WTC11 (cell line): Measurements from ENCODE around the gene CORO7.

ENCODE experiments used
- JAZF1 ChIP-seq: fragments of 250-450 bp; sonication (Bioruptor Pico); IDR thresholded peaks from 2 replicates; pipeline ENCODE4 v1.9.0; 2021; ENCODE audit warnings: moderate library complexity, mild to moderate bottlenecking, inconsistent platforms
- NR3C1 ChIP-seq: sonication (generic); formaldehyde crosslinking; conservative IDR thresholded peaks from 2 replicates; pipeline ENCODE4 v1.8.1; 2023; ENCODE audit warnings: low read depth, mild to moderate bottlenecking, missing genetic modification reagents
- SP1 ChIP-seq: sonication (generic); formaldehyde crosslinking; conservative IDR thresholded peaks from 2 replicates; pipeline ENCODE4 v1.8.1; 2022; ENCODE audit warnings: missing genetic modification reagents
- TF ChIP-seq, protein P1 (sequence below): fragments of 200-600 bp; IDR thresholded peaks from 2 replicates; pipeline ENCODE4 v1.8.0; 2022; ENCODE audit warnings: antibody characterized with exemption

DNA sequence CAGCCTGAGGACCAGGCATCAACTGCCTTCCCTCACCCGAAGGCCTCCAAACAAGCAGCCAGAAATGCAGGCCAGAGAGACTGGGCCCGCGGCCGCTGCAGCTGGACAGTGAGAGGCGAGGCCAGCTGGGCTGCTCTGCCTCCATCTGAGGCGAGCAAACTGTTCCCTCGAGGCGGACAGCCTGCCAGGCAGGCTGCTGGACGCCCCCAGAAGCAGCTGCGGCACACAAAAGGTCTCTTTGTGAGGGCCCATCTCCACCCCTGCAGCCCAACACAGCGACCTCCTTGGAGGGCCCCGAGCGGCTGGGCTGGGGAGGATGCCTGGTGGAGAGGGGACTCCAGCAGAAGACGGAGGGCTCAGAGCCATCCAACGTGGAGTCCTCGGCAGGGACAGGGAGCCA, 4.7 kb downstream of the CORO7 start:
- TF ChIP-seq, protein P1, sequence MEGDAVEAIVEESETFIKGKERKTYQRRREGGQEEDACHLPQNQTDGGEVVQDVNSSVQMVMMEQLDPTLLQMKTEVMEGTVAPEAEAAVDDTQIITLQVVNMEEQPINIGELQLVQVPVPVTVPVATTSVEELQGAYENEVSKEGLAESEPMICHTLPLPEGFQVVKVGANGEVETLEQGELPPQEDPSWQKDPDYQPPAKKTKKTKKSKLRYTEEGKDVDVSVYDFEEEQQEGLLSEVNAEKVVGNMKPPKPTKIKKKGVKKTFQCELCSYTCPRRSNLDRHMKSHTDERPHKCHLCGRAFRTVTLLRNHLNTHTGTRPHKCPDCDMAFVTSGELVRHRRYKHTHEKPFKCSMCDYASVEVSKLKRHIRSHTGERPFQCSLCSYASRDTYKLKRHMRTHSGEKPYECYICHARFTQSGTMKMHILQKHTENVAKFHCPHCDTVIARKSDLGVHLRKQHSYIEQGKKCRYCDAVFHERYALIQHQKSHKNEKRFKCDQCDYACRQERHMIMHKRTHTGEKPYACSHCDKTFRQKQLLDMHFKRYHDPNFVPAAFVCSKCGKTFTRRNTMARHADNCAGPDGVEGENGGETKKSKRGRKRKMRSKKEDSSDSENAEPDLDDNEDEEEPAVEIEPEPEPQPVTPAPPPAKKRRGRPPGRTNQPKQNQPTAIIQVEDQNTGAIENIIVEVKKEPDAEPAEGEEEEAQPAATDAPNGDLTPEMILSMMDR: no peak
- TF ChIP-seq NR3C1 (CRISPR knock-in tag): no peak
- TF ChIP-seq SP1 (CRISPR knock-in tag): no peak
- TF ChIP-seq JAZF1 (CRISPR knock-in tag): no peak
